ENCODE measurements around the gene RIBC2. TPM values are rescaled to one million over a fixed set of nuclear protein-coding genes. Genes with fewer than 3 reads are reported as not detected.

RIBC2 gene
- total and polyA plus RNA-seq, 2 of the 13 experiments (the other 11 are each of a cell fraction or from before 2014, with no cell fraction given): 0.55 TPM; not detected in 1

DNA sequence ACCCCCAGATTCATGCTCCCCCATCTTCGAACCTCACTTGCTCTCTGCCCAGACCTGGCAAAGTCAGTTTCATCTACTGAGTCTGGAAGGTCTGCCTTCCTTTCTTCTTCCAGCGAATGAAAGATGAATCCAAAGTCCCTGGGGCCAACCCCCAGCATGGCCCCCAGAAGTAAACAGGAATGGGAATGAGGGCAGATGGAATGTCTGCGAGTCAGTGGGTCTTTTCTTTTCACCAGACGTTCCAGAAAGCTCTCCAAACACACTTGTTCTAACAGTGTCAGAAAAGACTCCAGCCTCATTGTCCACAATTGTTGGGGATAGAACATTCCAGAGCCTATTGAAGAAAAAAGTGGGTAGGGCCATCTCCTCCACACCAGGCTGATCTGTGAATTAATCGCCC, 28.6 kb downstream of the RIBC2 start:
- in situ Hi-C loops (cut with HindIII; ENCODE audit: extremely low pct_ligation_motif_present, low pct_unique_long_range_greater_than_20kb): loop anchor here (5.0 kb wide), 1 partner anchor 110 kb away; no protein-coding TSS in a partner anchor
- H3K4me2 ChIP-seq (ENCODE audit: low read depth, low read length): peak overlapping the region; percentile 75
- H3K27ac ChIP-seq (ENCODE audit: extremely low read length, insufficient read depth, low read length): no peak overlapping the region
- H3K4me3 ChIP-seq (replicated peaks in 1 of 3; ENCODE audit: insufficient read depth in 1 of 3, low read depth in 2 of 3, low read length in 3 of 3): peak overlapping the region in 2 of 3 experiments; percentile 19 to 26; a peak in 1 of 6 replicates
- H3K36me3 ChIP-seq (replicated peaks in 1 of 2; ENCODE audit: control insufficient read depth in 1 of 2, insufficient read depth in 2 of 2, low read length in 2 of 2): no peaks in the 10 kb centered on the region
- FAIRE-seq: no peak
- BruUV-seq (replicated peaks): no TSS peak
- H3K79me2 ChIP-seq (ENCODE audit: insufficient read depth, low read length): no peaks in the 10 kb centered on the region
- ChIA-PET POLR2A (interaction anchor here (0.9 to 2.7 kb wide), 3 partner anchors 43 to 112 kb away, joined by 3 to 12 read pairs (median 6); partner anchors contain the start of gene FBLN1), CTCF (ENCODE audit: low intra/inter-chr PET ratio, low total read pairs) (interaction anchor here (1.7 to 2.3 kb wide), 2 partner anchors 20 to 112 kb away, joined by 7 to 32 read pairs; no protein-coding TSS in a partner anchor)
- H2AFZ ChIP-seq (ENCODE audit: low read length): no peak overlapping the region
- H3K9me3 ChIP-seq (ENCODE audit: low read length): no peaks in the 10 kb centered on the region
- intact Hi-C loops (cut with micrococcal nuclease; ENCODE audit: unreplicated experiment): loop anchor here (1.0 to 5.0 kb wide), 2 partner anchors 40 to 61 kb away; no protein-coding TSS in a partner anchor
- H3K27me3 ChIP-seq (ENCODE audit: control insufficient read depth in 1 of 2, insufficient read depth in 2 of 2, low read length in 2 of 2): no peaks in the 10 kb centered on the region
- peak; percentile 18 for ATAC-seq
- WGBS (ENCODE audit: low lambda C conversion rate): 7% methylated on average over 5 of the region's 5 CpGs
- peaks cover 45% of the 10 kb centered on the region for H3K4me1 ChIP-seq (ENCODE audit: insufficient read depth, low read length)
- H3K9ac ChIP-seq (ENCODE audit: insufficient read depth, low read depth, low read length): no peak overlapping the region; the same call in 1 of the 2 replicates
- no peaks in the 10 kb centered on the region for H4K20me1 ChIP-seq (ENCODE audit: insufficient read depth, low read length)
- DNase-seq (ENCODE audit: low spot score): peak; percentile 39
- TF ChIP-seq GTF2F1 (IDR thresholded peaks at IDR 0.05; ENCODE audit: low read length): no peak
- TF ChIP-seq FOSL2 (CRISPR knock-in tag; IDR thresholded peaks at IDR 0.05): no peak
- TF ChIP-seq, protein P1, sequence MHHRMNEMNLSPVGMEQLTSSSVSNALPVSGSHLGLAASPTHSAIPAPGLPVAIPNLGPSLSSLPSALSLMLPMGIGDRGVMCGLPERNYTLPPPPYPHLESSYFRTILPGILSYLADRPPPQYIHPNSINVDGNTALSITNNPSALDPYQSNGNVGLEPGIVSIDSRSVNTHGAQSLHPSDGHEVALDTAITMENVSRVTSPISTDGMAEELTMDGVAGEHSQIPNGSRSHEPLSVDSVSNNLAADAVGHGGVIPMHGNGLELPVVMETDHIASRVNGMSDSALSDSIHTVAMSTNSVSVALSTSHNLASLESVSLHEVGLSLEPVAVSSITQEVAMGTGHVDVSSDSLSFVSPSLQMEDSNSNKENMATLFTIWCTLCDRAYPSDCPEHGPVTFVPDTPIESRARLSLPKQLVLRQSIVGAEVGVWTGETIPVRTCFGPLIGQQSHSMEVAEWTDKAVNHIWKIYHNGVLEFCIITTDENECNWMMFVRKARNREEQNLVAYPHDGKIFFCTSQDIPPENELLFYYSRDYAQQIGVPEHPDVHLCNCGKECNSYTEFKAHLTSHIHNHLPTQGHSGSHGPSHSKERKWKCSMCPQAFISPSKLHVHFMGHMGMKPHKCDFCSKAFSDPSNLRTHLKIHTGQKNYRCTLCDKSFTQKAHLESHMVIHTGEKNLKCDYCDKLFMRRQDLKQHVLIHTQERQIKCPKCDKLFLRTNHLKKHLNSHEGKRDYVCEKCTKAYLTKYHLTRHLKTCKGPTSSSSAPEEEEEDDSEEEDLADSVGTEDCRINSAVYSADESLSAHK (CRISPR knock-in tag; IDR thresholded peaks at IDR 0.05; ENCODE audit: borderline replicate concordance): no peak
- TF ChIP-seq, protein P2, sequence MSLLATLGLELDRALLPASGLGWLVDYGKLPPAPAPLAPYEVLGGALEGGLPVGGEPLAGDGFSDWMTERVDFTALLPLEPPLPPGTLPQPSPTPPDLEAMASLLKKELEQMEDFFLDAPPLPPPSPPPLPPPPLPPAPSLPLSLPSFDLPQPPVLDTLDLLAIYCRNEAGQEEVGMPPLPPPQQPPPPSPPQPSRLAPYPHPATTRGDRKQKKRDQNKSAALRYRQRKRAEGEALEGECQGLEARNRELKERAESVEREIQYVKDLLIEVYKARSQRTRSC (CRISPR knock-in tag; IDR thresholded peaks at IDR 0.05; ENCODE audit: low read depth): no peak
- no peak for TF ChIP-seq ZNF253 (CRISPR knock-in tag; IDR thresholded peaks at IDR 0.05; ENCODE audit: borderline replicate concordance)
- no peak for TF ChIP-seq MEF2D (CRISPR knock-in tag; IDR thresholded peaks at IDR 0.05)
- TF ChIP-seq ZNF12 (CRISPR knock-in tag; IDR thresholded peaks at IDR 0.05): no peak
- no peak for TF ChIP-seq PAX8 (CRISPR knock-in tag; IDR thresholded peaks at IDR 0.05; ENCODE audit: borderline replicate concordance)
- TF ChIP-seq, protein P3, sequence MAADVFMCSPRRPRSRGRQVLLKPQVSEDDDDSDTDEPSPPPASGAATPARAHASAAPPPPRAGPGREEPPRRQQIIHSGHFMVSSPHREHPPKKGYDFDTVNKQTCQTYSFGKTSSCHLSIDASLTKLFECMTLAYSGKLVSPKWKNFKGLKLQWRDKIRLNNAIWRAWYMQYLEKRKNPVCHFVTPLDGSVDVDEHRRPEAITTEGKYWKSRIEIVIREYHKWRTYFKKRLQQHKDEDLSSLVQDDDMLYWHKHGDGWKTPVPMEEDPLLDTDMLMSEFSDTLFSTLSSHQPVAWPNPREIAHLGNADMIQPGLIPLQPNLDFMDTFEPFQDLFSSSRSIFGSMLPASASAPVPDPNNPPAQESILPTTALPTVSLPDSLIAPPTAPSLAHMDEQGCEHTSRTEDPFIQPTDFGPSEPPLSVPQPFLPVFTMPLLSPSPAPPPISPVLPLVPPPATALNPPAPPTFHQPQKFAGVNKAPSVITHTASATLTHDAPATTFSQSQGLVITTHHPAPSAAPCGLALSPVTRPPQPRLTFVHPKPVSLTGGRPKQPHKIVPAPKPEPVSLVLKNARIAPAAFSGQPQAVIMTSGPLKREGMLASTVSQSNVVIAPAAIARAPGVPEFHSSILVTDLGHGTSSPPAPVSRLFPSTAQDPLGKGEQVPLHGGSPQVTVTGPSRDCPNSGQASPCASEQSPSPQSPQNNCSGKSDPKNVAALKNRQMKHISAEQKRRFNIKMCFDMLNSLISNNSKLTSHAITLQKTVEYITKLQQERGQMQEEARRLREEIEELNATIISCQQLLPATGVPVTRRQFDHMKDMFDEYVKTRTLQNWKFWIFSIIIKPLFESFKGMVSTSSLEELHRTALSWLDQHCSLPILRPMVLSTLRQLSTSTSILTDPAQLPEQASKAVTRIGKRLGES (CRISPR knock-in tag; IDR thresholded peaks at IDR 0.05; ENCODE audit: borderline replicate concordance): no peak
- no peak for TF ChIP-seq ATM (IDR thresholded peaks at IDR 0.05; ENCODE audit: borderline replicate concordance)
- TF ChIP-seq ATF7 (IDR thresholded peaks at IDR 0.05): no peak
- no peak for TF ChIP-seq ATF7 (CRISPR knock-in tag; IDR thresholded peaks at IDR 0.05)
- no peak for TF ChIP-seq ZNF484 (CRISPR knock-in tag; IDR thresholded peaks at IDR 0.05; ENCODE audit: borderline replicate concordance, low read depth)
- no peak for TF ChIP-seq ZNF619 (CRISPR knock-in tag; IDR thresholded peaks at IDR 0.05)
- TF ChIP-seq RFX3 (CRISPR knock-in tag; IDR thresholded peaks at IDR 0.05): no peak

All from HepG2 (cell line).